Upper lobe of right lung (tissue), 1 donor: ENCODE data around the gene TRAF7. TPM values are rescaled to one million over a fixed set of nuclear protein-coding genes. Genes with fewer than 3 reads are reported as not detected.

ENCODE experiments used
- ATAC-seq: fragments of 200-7000 bp; cut with Tn5 transposase; one replicate; pipeline ENCODE4 v1.9.1; 2020; ENCODE audit warnings: mild to moderate bottlenecking, moderate library complexity
- DNase-seq: peaks from one replicate; pipeline ENCODE4 v3.0.0-alpha.2; 2020
- H3K27ac ChIP-seq: fragments of 200-600 bp; one replicate; pipeline ENCODE4 v1.8.0; 2022
- H3K27me3 ChIP-seq: fragments of 200-600 bp; one replicate; pipeline ENCODE4 v1.8.0; 2022; ENCODE audit warnings: mild to moderate bottlenecking
- H3K36me3 ChIP-seq: fragments of 200-600 bp; one replicate; pipeline ENCODE4 v1.8.0; 2022
- H3K4me1 ChIP-seq: fragments of 200-600 bp; one replicate; pipeline ENCODE4 v1.8.0; 2022
- H3K4me3 ChIP-seq: fragments of 200-600 bp; one replicate; pipeline ENCODE4 v1.8.0; 2022; ENCODE audit warnings: mild to moderate bottlenecking
- H3K9me3 ChIP-seq: fragments of 200-600 bp; one replicate; pipeline ENCODE4 v1.8.0; 2022
- intact Hi-C: fragments of 100-400 bp; cut with DNase I; formaldehyde crosslinking; loops from one replicate; pipeline ENCODE4 v1.11.0; 2022
- total RNA-seq: library from RNA; stranded (reverse); fragmentation: NEBNext Ultra II Directional; extraction: Animal tissue kit (Norgen Biotek cat#: 25700); gene quantifications from one replicate; pipeline ENCODE4 v1.2.1, GENCODE V29; 2021
- TF ChIP-seq, protein P1 (sequence below): fragments of 200-600 bp; IDR thresholded peaks from one replicate; pipeline ENCODE4 v1.8.0; 2022; ENCODE audit warnings: antibody characterized with exemption
- donor health status: DM: no; HTN: yes; CAD: no; lungs with severe emphysema.

Gene TRAF7
- total RNA-seq, 1 donor from 2014 or later: 64.3 TPM

DNA sequence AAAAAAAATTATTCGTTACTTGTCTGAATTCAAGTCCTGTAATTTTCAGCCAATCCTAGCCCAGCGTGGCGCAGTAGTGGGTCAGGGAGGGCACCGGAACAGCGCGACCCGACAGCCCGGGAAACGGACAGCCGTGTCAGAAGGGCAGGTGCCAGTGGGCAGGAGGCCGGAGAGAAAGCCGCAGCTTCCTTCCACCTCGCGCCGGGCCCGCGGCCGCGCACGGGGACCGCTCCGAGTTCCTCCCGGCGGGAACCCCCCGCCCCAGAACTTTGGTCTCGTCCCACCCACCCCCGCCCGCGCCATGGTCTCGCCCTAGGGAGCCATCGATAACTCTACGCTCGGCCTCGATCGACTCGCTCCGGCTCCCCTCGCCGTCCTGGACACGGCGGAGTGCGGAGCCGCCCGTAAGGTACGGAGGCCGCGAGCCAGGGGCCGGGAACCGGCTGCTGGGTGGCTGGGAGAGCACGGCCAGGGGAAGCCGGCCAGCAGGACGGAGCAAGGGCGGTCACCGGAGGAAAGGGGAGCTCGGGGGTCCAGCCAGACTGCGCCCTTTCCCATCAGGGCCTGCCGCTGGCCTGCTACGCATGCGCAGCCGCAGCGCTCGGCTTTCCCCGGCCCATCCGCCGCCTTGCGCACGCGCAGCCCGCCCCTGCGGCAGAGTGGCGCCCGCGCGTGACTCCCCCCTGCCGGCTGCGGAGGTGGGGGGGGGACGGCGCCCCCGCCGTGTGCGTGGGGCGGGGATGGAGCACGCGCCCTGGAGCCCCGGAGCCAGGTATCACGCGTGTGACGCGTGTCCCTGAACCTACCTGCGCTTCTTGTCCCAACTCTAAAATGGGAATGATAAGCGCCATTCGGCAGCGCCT is 49.8 kb downstream of the TRAF7 start, which contains the start of gene MLST8:
Gene MLST8 (plus strand): TSS at position 351 of the 863 bp plus-strand sequence. CDS start 632 bp downstream, outside the sequence.
- intact Hi-C loops: no loop called here
- peaks cover 18% of the 10 kb centered on the region for H3K4me1 ChIP-seq
- H3K36me3 ChIP-seq: peaks cover 34% of the 10 kb centered on the region
- DNase-seq (peak; percentile 94), ATAC-seq (peak; percentile 96)
- TF ChIP-seq, protein P1, sequence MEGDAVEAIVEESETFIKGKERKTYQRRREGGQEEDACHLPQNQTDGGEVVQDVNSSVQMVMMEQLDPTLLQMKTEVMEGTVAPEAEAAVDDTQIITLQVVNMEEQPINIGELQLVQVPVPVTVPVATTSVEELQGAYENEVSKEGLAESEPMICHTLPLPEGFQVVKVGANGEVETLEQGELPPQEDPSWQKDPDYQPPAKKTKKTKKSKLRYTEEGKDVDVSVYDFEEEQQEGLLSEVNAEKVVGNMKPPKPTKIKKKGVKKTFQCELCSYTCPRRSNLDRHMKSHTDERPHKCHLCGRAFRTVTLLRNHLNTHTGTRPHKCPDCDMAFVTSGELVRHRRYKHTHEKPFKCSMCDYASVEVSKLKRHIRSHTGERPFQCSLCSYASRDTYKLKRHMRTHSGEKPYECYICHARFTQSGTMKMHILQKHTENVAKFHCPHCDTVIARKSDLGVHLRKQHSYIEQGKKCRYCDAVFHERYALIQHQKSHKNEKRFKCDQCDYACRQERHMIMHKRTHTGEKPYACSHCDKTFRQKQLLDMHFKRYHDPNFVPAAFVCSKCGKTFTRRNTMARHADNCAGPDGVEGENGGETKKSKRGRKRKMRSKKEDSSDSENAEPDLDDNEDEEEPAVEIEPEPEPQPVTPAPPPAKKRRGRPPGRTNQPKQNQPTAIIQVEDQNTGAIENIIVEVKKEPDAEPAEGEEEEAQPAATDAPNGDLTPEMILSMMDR: peak; percentile 22
- H3K9me3 ChIP-seq: no peaks in the 10 kb centered on the region
- no peaks in the 10 kb centered on the region for H3K27me3 ChIP-seq
- peak within 1 kb of the TSS; percentile 86 for H3K4me3 ChIP-seq
- H3K27ac ChIP-seq: peak within 1 kb of the TSS; percentile 98

- Histone ChIP-seq H3K9me3 (no peaks in the 10 kb centered on the region), H3K4me1 (peaks cover 18% of the 10 kb centered on the region), H3K4me3 (peak overlapping the region; percentile 86), H3K27ac (peak overlapping the region; percentile 98), H3K36me3 (peaks cover 34% of the 10 kb centered on the region), H3K27me3 (no peaks in the 10 kb centered on the region)
- ATAC-seq (no peak), DNase-seq (no peak)
- intact Hi-C loops: no loop called here
- TF ChIP-seq, protein P1: no peak
Measured at GRCh38 chr16:2205967-2206313, 50.4 kb downstream of the TRAF7 start.

DNA sequence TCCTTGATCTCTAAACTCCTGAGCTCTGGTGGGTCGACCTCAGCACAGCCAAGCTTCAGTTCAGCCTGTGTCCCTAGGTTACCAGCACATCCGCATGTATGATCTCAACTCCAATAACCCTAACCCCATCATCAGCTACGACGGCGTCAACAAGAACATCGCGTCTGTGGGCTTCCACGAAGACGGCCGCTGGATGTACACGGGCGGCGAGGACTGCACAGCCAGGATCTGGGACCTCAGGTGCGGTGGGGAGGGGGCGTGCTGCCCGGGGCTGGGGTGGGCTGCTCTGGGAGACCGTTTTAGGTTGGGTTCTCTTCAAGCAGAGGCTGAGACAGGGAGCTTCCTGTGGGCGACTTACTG is 50.8 kb downstream of the TRAF7 start:
- Histone ChIP-seq H3K36me3 (peaks cover 34% of the 10 kb centered on the region), H3K4me1 (peaks cover 18% of the 10 kb centered on the region), H3K4me3 (peak overlapping the region; percentile 86), H3K27ac (peak overlapping the region; percentile 98), H3K9me3 (no peaks in the 10 kb centered on the region), H3K27me3 (no peaks in the 10 kb centered on the region)
- intact Hi-C loops: no loop called here
- DNase-seq: no peak
- TF ChIP-seq, protein P1: no peak
- no peak for ATAC-seq

DNA sequence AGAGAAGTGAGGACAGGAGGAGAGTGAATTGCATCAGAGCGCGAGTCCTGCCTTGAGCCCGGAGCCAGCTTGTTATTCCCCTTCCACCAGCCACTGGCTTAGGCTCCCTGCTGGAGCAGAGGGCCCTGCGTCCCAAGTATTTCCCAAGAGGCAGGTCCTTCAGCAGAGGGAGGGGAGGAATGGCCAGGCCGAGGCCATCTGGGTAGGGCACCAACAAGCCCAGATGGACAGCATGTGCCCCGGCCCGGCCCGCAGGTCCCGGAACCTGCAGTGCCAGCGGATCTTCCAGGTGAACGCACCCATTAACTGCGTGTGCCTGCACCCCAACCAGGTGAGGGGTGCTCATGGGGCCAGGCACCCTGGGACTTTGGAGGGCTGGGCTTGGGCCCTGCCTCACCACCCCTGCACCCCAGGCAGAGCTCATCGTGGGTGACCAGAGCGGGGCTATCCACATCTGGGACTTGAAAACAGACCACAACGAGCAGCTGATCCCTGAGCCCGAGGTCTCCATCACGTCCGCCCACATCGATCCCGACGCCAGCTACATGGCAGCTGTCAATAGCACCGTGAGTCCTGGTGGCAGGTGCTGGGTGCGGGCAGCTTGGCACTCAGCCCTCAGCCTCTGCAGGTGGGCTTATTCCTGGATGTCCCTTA is 51.3 kb downstream of the TRAF7 start:
- Histone ChIP-seq H3K27ac (no peak overlapping the region), H3K36me3 (peaks cover 34% of the 10 kb centered on the region), H3K27me3 (no peaks in the 10 kb centered on the region), H3K4me1 (peaks cover 20% of the 10 kb centered on the region), H3K4me3 (no peak overlapping the region), H3K9me3 (no peaks in the 10 kb centered on the region)
- intact Hi-C loops: no loop called here
- ATAC-seq (no peak), DNase-seq (no peak)
- TF ChIP-seq, protein P1: no peak

DNA sequence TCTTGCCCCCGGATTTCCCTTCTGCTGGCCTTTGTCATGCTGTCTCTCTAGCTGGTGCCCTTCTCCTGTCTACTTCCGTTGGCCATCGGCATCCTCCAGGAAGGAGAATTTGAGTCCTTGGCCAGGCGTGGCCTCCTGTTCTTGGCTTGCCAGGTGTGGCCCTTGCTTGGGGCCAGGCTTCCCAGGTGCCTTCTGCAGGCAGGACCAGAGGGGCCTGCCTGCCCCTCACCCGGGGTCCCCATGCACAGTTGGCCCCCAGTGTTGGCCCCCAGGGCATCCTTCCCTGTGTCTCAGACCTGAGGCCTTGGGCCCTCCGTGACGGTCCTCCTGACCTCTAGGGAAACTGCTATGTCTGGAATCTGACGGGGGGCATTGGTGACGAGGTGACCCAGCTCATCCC is 52.3 kb downstream of the TRAF7 start:
- ATAC-seq: no peak

More for the DNA sequence above, 52.3 kb downstream of the TRAF7 start:
- Histone ChIP-seq H3K9me3 (no peaks in the 10 kb centered on the region), H3K4me1 (peaks cover 29% of the 10 kb centered on the region), H3K36me3 (peaks cover 34% of the 10 kb centered on the region), H3K27me3 (no peaks in the 10 kb centered on the region), H3K27ac (no peak overlapping the region), H3K4me3 (no peak overlapping the region)
- TF ChIP-seq, protein P1: no peak
- intact Hi-C loops: no loop called here
- no peak for DNase-seq
